ENCODE data around the gene HDAC1. TPM values are rescaled to one million over a fixed set of nuclear protein-coding genes. Genes with fewer than 3 reads are reported as not detected.
"Not testable (repeated sequence)": the region's sequence is repeated elsewhere in the genome, so short reads cannot be mapped to it uniquely, and the experiment has no call there.

Gene HDAC1
- total and polyA plus RNA-seq, 4 experiments from 2014 or later, result 169 to 190 (median 180) TPM

GRCh38 chr1:32286763-32287162, 5.1 kb upstream of the HDAC1 start:
- H3K27me3 Mint-ChIP-seq, result no peaks in the 10 kb centered on the region
- H3K9me3 Mint-ChIP-seq, result peaks cover 0 to 1% (median 0%) of the 10 kb centered on the region in 8 donors
- peaks cover 22 to 44% of the 10 kb centered on the region in 2 donors for H3K36me3 Mint-ChIP-seq
- H3K4me3 ChIP-seq (ENCODE audit: low read length in 2 of 2), result no peak overlapping the region
- H3K4me3 Mint-ChIP-seq, result no peak overlapping the region
- ChIA-PET CTCF (ENCODE audit: partially characterized antibody) (interaction anchor here (3.5 to 7.1 kb wide), 2 partner anchors 38 to 46 kb away, joined by 19 to 49 read pairs; no protein-coding TSS in a partner anchor), POLR2A (ENCODE audit: partially characterized antibody) (interaction anchor here (0.6 to 11.3 kb wide), 6 partner anchors 13 to 50 kb away, joined by 3 to 226 read pairs (median 12); partner anchors contain the start of genes FAM167B, LCK and MARCKSL1)
- H3K27ac ChIP-seq (ENCODE audit: low read depth, low read length), result no peak overlapping the region
- intact Hi-C loops (cut with micrococcal nuclease), result no loop called here
- peaks cover 19% of the 10 kb centered on the region for H3K4me1 ChIP-seq (ENCODE audit: insufficient read depth, low read length)
- H3K27me3 ChIP-seq (ENCODE audit: insufficient read depth, low read length), result no peaks in the 10 kb centered on the region
- H3K27ac Mint-ChIP-seq, result peak overlapping the region in 2 of 7 donors; percentile 83 to 84
- H3K36me3 ChIP-seq (ENCODE audit: insufficient read depth, low read length), result peaks cover 32% of the 10 kb centered on the region
- H3K4me1 Mint-ChIP-seq, result peaks cover 7 to 17% (median 13%) of the 10 kb centered on the region in 4 donors
- no peaks in the 10 kb centered on the region for H3K9me3 ChIP-seq (ENCODE audit: control insufficient read depth in 1 of 2, low read length in 2 of 2)
- DNase-seq, result no peak

GRCh38 chr1:32289256-32289655, 2.6 kb upstream of the HDAC1 start:
- CTCF ChIA-PET (ENCODE audit: partially characterized antibody), result interaction anchor here (0.7 to 7.1 kb wide), 8 partner anchors 19 to 99 kb away, joined by 3 to 49 read pairs (median 18); partner anchors contain the start of genes FAM167B and LCK
- H3K27ac Mint-ChIP-seq, result peak overlapping the region in 5 of 7 donors; percentile 3 to 99 (median 46)

GRCh38 chr1:32291145-32291707, 657 bp upstream of the HDAC1 start:
- Mint-ChIP-seq H3K27me3 (peaks cover 0 to 2% of the 10 kb centered on the region in 2 donors), H3K27ac (peak overlapping the region; percentile 94 to 99 (median 96)), H3K9me3 (peaks cover 0 to 1% (median 0%) of the 10 kb centered on the region in 8 donors), H3K36me3 (peaks cover 8 to 26% of the 10 kb centered on the region in 2 donors), H3K4me3 (peak overlapping the region; percentile 96 to 100 (median 98)), H3K4me1 (peaks cover 25 to 58% (median 41%) of the 10 kb centered on the region in 4 donors)
- Histone ChIP-seq H3K4me3 (ENCODE audit: low read length in 2 of 2) (peak overlapping the region; percentile 37 to 93), H3K4me1 (ENCODE audit: insufficient read depth, low read length) (peaks cover 55% of the 10 kb centered on the region), H3K27ac (ENCODE audit: low read depth, low read length) (peak overlapping the region; percentile 93), H3K9me3 (ENCODE audit: control insufficient read depth in 1 of 2, low read length in 2 of 2) (no peaks in the 10 kb centered on the region), H3K27me3 (ENCODE audit: insufficient read depth, low read length) (no peaks in the 10 kb centered on the region), H3K36me3 (ENCODE audit: insufficient read depth, low read length) (peaks cover 6% of the 10 kb centered on the region)
- no peak for DNase-seq
- CTCF ChIA-PET (ENCODE audit: partially characterized antibody), result interaction anchor here (0.9 to 7.1 kb wide), 13 partner anchors 10 to 766 kb away, joined by 3 to 49 read pairs (median 6); partner anchors contain the start of genes FAM167B and LCK
- POLR2A ChIA-PET (ENCODE audit: partially characterized antibody), result interaction anchor here (0.7 to 11.3 kb wide), 37 partner anchors 9 to 278 kb away, joined by 3 to 226 read pairs (median 5); partner anchors contain the start of genes BSDC1, CCDC28B, EIF3I and FAM167B
- intact Hi-C loops (cut with micrococcal nuclease), result loop anchor here (1.0 to 5.0 kb wide), 5 partner anchors 17 to 184 kb away; partner anchors contain the start of genes EIF3I, KPNA6 and TMEM234

More at GRCh38 chr1:32289256-32289655, 2.6 kb upstream of the HDAC1 start:
- POLR2A ChIA-PET (ENCODE audit: partially characterized antibody), result interaction anchor here (0.8 to 11.3 kb wide), 7 partner anchors 15 to 73 kb away, joined by 3 to 226 read pairs (median 24); partner anchors contain the start of genes EIF3I, FAM167B, LCK and MARCKSL1
- H3K4me3 Mint-ChIP-seq, result peak overlapping the region in 1 of 8 donors; percentile 25
- peaks cover 19 to 35% of the 10 kb centered on the region in 2 donors for H3K36me3 Mint-ChIP-seq
- peaks cover 0 to 2% of the 10 kb centered on the region in 2 donors for H3K27me3 Mint-ChIP-seq
- H3K9me3 Mint-ChIP-seq, result peaks cover 0 to 1% (median 0%) of the 10 kb centered on the region in 8 donors
- no peak overlapping the region for H3K4me3 ChIP-seq (ENCODE audit: low read length in 2 of 2)
- no peaks in the 10 kb centered on the region for H3K9me3 ChIP-seq (ENCODE audit: control insufficient read depth in 1 of 2, low read length in 2 of 2)
- no peaks in the 10 kb centered on the region for H3K27me3 ChIP-seq (ENCODE audit: insufficient read depth, low read length)
- no peak overlapping the region for H3K27ac ChIP-seq (ENCODE audit: low read depth, low read length)
- peaks cover 10 to 38% (median 24%) of the 10 kb centered on the region in 4 donors for H3K4me1 Mint-ChIP-seq
- H3K4me1 ChIP-seq (ENCODE audit: insufficient read depth, low read length), result peaks cover 36% of the 10 kb centered on the region
- intact Hi-C loops (cut with micrococcal nuclease), result no loop called here
- H3K36me3 ChIP-seq (ENCODE audit: insufficient read depth, low read length), result peaks cover 17% of the 10 kb centered on the region
- DNase-seq, result no peak

GRCh38 chr1:32298211-32298610, 6.3 kb downstream of the HDAC1 start:
- H3K27me3 ChIP-seq (ENCODE audit: insufficient read depth, low read length); intact Hi-C loops (cut with micrococcal nuclease); H3K27me3 Mint-ChIP-seq; POLR2A ChIA-PET (ENCODE audit: partially characterized antibody); H3K9me3 ChIP-seq (ENCODE audit: control insufficient read depth in 1 of 2, low read length in 2 of 2); DNase-seq; H3K27ac ChIP-seq (ENCODE audit: low read depth, low read length); H3K9me3 Mint-ChIP-seq; H3K4me3 ChIP-seq (ENCODE audit: low read length in 2 of 2): not testable (repeated sequence)
- Mint-ChIP-seq H3K4me3 (peak overlapping the region in 1 of 8 donors; percentile 15), H3K27ac (peak overlapping the region in 2 of 7 donors; percentile 44 to 59), H3K4me1 (peaks cover 34 to 74% (median 50%) of the 10 kb centered on the region in 4 donors), H3K36me3 (peaks cover 18 to 43% of the 10 kb centered on the region in 2 donors)
- peaks cover 67% of the 10 kb centered on the region for H3K4me1 ChIP-seq (ENCODE audit: insufficient read depth, low read length)
- peaks cover 15% of the 10 kb centered on the region for H3K36me3 ChIP-seq (ENCODE audit: insufficient read depth, low read length)
- CTCF ChIA-PET (ENCODE audit: partially characterized antibody), result interaction anchor here (1.0 to 2.5 kb wide), 3 partner anchors 10 to 79 kb away, joined by 3 to 5 read pairs (median 4); no protein-coding TSS in a partner anchor

GRCh38 chr1:32299327-32299726, 7.4 kb downstream of the HDAC1 start:
- H3K36me3 Mint-ChIP-seq, result peaks cover 26 to 54% of the 10 kb centered on the region in 2 donors
- Histone ChIP-seq H3K4me1 (ENCODE audit: insufficient read depth, low read length) (peaks cover 56% of the 10 kb centered on the region), H3K27me3 (ENCODE audit: insufficient read depth, low read length) (no peaks in the 10 kb centered on the region), H3K27ac (ENCODE audit: low read depth, low read length) (no peak overlapping the region), H3K4me3 (ENCODE audit: low read length in 2 of 2) (no peak overlapping the region), H3K9me3 (ENCODE audit: control insufficient read depth in 1 of 2, low read length in 2 of 2) (no peaks in the 10 kb centered on the region), H3K36me3 (ENCODE audit: insufficient read depth, low read length) (peaks cover 25% of the 10 kb centered on the region)
- POLR2A ChIA-PET (ENCODE audit: partially characterized antibody), result interaction anchor here (1.8 kb wide), 1 partner anchor 59 kb away, joined by 6 read pairs; no protein-coding TSS in a partner anchor
- no peaks in the 10 kb centered on the region for H3K27me3 Mint-ChIP-seq
- no peak for DNase-seq
- H3K4me3 Mint-ChIP-seq, result no peak overlapping the region
- intact Hi-C loops (cut with micrococcal nuclease), result no loop called here
- peak overlapping the region in 6 of 7 donors; percentile 29 to 86 (median 41) for H3K27ac Mint-ChIP-seq
- H3K4me1 Mint-ChIP-seq, result peaks cover 39 to 69% (median 53%) of the 10 kb centered on the region in 4 donors
- CTCF ChIA-PET (ENCODE audit: partially characterized antibody), result interaction anchor here (1.6 kb wide), 1 partner anchor 12 kb away, joined by 4 read pairs; no protein-coding TSS in a partner anchor
- no peaks in the 10 kb centered on the region for H3K9me3 Mint-ChIP-seq

GRCh38 chr1:32303358-32303757, 11.5 kb downstream of the HDAC1 start:
- Histone ChIP-seq H3K4me3 (ENCODE audit: low read length in 2 of 2) (no peak overlapping the region), H3K36me3 (ENCODE audit: insufficient read depth, low read length) (peaks cover 29% of the 10 kb centered on the region), H3K27me3 (ENCODE audit: insufficient read depth, low read length) (no peaks in the 10 kb centered on the region), H3K4me1 (ENCODE audit: insufficient read depth, low read length) (peaks cover 48% of the 10 kb centered on the region), H3K27ac (ENCODE audit: low read depth, low read length) (no peak overlapping the region), H3K9me3 (ENCODE audit: control insufficient read depth in 1 of 2, low read length in 2 of 2) (no peaks in the 10 kb centered on the region)
- intact Hi-C loops (cut with micrococcal nuclease), result no loop called here
- POLR2A ChIA-PET (ENCODE audit: partially characterized antibody), result interaction anchor here (1.0 to 4.0 kb wide), 4 partner anchors 12 to 63 kb away, joined by 3 to 20 read pairs (median 4); partner anchors contain the start of genes HDAC1 and MARCKSL1
- Mint-ChIP-seq H3K4me3 (no peak overlapping the region), H3K27ac (peak overlapping the region in 2 of 7 donors; percentile 29 to 52), H3K4me1 (peaks cover 33 to 65% (median 48%) of the 10 kb centered on the region in 4 donors), H3K27me3 (no peaks in the 10 kb centered on the region), H3K9me3 (no peaks in the 10 kb centered on the region), H3K36me3 (peaks cover 35 to 59% of the 10 kb centered on the region in 2 donors)
- CTCF ChIA-PET (ENCODE audit: partially characterized antibody), result interaction anchor here (0.7 to 2.3 kb wide), 4 partner anchors 16 to 88 kb away, joined by 3 to 11 read pairs (median 6); no protein-coding TSS in a partner anchor
- no peak for DNase-seq
